Psoas muscle (tissue), 8 donors: ENCODE measurements around the gene CNOT11. TPM values are rescaled to one million over a fixed set of nuclear protein-coding genes. Genes with fewer than 3 reads are reported as not detected.
A peak's percentile ranks its signal among the peaks of the same experiment; 100 is the strongest.

ENCODE experiments used
- ATAC-seq, 4 donors: fragments of 200-7000 bp; cut with Tn5 transposase; one replicate each; pipeline ENCODE4 v1.9.1; 2020; ENCODE audit warnings: moderate library complexity in 3 of 4, mild to moderate bottlenecking in 2 of 4
- DNase-seq, 2 donors: peaks; one replicate each; pipeline ENCODE4 v3.0.0-alpha.2; 2020
- H3K27ac ChIP-seq: fragments of 200-600 bp; one replicate; pipeline ENCODE4 v1.8.0; 2022
- H3K27me3 ChIP-seq, 3 donors: fragments of 200-600 bp in 1 of 3; one replicate each; pipeline versions ENCODE4 v1.6.1 to v1.8.0; 2013 to 2022; ENCODE audit warnings: low read length in 2 of 3, mild to moderate bottlenecking in 2 of 3, moderate library complexity in 1 of 3; ENCODE audit not compliant: insufficient read depth in 3 of 3
- H3K36me3 ChIP-seq, 2 donors: fragments of 200-600 bp in 1 of 2; one replicate each; pipeline versions ENCODE4 v1.6.1 to v1.8.0; 2013 to 2022; ENCODE audit warnings: low read depth in 1 of 2, mild to moderate bottlenecking in 1 of 2, moderate library complexity in 1 of 2; ENCODE audit not compliant: insufficient read depth in 1 of 2
- H3K4me1 ChIP-seq: fragments of 200-600 bp; one replicate; pipeline ENCODE4 v1.8.0; 2022
- H3K4me3 ChIP-seq: fragments of 200-600 bp; one replicate; pipeline ENCODE4 v1.8.0; 2022; ENCODE audit warnings: mild to moderate bottlenecking
- H3K9me3 ChIP-seq: fragments of 200-600 bp; one replicate; pipeline ENCODE4 v1.8.0; 2022
- CTCF ChIP-seq: fragments of 200-600 bp; IDR thresholded peaks from one replicate; pipeline ENCODE4 v1.8.0; 2022; ENCODE audit warnings: antibody characterized with exemption
- WGBS, 3 donors: extraction: QIAGEN DNeasy Blood & Tissue Kit; methylation state at CpG; one replicate each; pipeline versions ENCODE4 v1.1.6 to v1.1.7; 2013; 5-methylcytosine and 5-hydroxymethylcytosine counted together
- intact Hi-C, 2 donors: fragments of 100-400 bp; cut with DNase I; formaldehyde crosslinking; loops; one replicate each; pipeline versions ENCODE4 v1.11.0 to v1.14.2; 2022
- polyA plus RNA-seq, 3 donors: library from polyadenylated mRNA; stranded (reverse); fragments of 200-250 nt; gene quantifications; one replicate each; pipeline ENCODE4 v1.2.3, GENCODE V29; 2013
- total RNA-seq, 4 donors: library from RNA; stranded (reverse); fragmentation: NEBNext Ultra II Directional in 2 of 4; extraction: Animal tissue kit (Norgen Biotek cat#: 25700) in 2 of 4; gene quantifications; one replicate each; pipeline versions ENCODE4 v1.2.1 to v1.2.4, GENCODE V29; 2021 to 2023
- donor health status: healthy with polysubstance abuse.
- donor health status: DM: no; HTN: no; CAD: no; lungs with moderate emphysema.
- donor health status: Bipolar disorder and iron deficiency.
- donor health status: healthy.
- donor health status: DM: yes; HTN: yes; CAD: no.
- donor health status: DM: no; HTN: no; CAD: no.
- donor health status: DM: no; HTN: no; CAD: no.
- donor health status: DM: yes; HTN: yes; CAD: no.

The CNOT11 gene
- total and polyA plus RNA-seq, 7 donors, result 17.1 to 42.1 (median 30.0) TPM

GRCh38 chr2:101305035-101305434 is 52.3 kb downstream of the CNOT11 start:
- H3K9me3 ChIP-seq, result no peaks in the 10 kb centered on the region
- ATAC-seq (no peak), DNase-seq (no peak)
- H3K4me1 ChIP-seq, result peaks cover 50% of the 10 kb centered on the region
- intact Hi-C loops, result loop anchor here in 1 of 2 donors (5.0 kb wide), 1 partner anchor 53 kb away; the partner anchor contains the start of gene CNOT11
- H3K27me3 ChIP-seq, result no peaks in the 10 kb centered on the region
- peak overlapping the region; percentile 31 for H3K4me3 ChIP-seq
- H3K27ac ChIP-seq, result peak overlapping the region; percentile 17
- WGBS, 3 donors, result 56 to 75% (median 66%) methylated on average over 4 of the region's 4 CpGs
- H3K36me3 ChIP-seq, result peaks cover 0 to 14% of the 10 kb centered on the region in 2 donors
- no peak for TF ChIP-seq CTCF

GRCh38 chr2:101305492-101306078 is 52.9 kb downstream of the CNOT11 start:
- intact Hi-C loops, result loop anchor here (2.0 to 5.0 kb wide), 2 partner anchors 53 kb away; partner anchors contain the start of gene CNOT11 (in 2 of the 2)
- peak in 1 of 4 donors; percentile 31 for ATAC-seq
- TF ChIP-seq CTCF, result no peak
- no peak for DNase-seq
- Histone ChIP-seq H3K27ac (peak overlapping the region; percentile 17), H3K4me3 (peak overlapping the region; percentile 83), H3K9me3 (no peaks in the 10 kb centered on the region), H3K4me1 (peaks cover 45% of the 10 kb centered on the region), H3K27me3 (no peaks in the 10 kb centered on the region), H3K36me3 (peaks cover 0 to 14% of the 10 kb centered on the region in 2 donors)
- 63 to 73% (median 64%) methylated on average over 7 of the region's 7 CpGs for WGBS, 3 donors

GRCh38 chr2:101306410-101306809 is 53.7 kb downstream of the CNOT11 start:
- DNase-seq, result no peak
- TF ChIP-seq CTCF, result no peak
- no peak for ATAC-seq
- H3K4me1 ChIP-seq, result peaks cover 36% of the 10 kb centered on the region
- H3K9me3 ChIP-seq, result no peaks in the 10 kb centered on the region
- peak overlapping the region; percentile 93 for H3K27ac ChIP-seq
- 34 to 60% (median 38%) methylated on average over 7 of the region's 7 CpGs for WGBS, 3 donors
- intact Hi-C loops, result loop anchor here (2.0 to 5.0 kb wide), 2 partner anchors 54 kb away; partner anchors contain the start of gene CNOT11 (in 2 of the 2)
- peak overlapping the region; percentile 83 for H3K4me3 ChIP-seq
- no peaks in the 10 kb centered on the region for H3K27me3 ChIP-seq
- H3K36me3 ChIP-seq, result peaks cover 0 to 11% of the 10 kb centered on the region in 2 donors

GRCh38 chr2:101307503-101307902 is 54.8 kb downstream of the CNOT11 start:
- ATAC-seq, result peak in 3 of 4 donors; percentile 23 to 55 (median 40)
- intact Hi-C loops, result loop anchor here (2.0 to 5.0 kb wide), 2 partner anchors 55 kb away; partner anchors contain the start of gene CNOT11 (in 2 of the 2)
- H3K4me1 ChIP-seq, result peaks cover 28% of the 10 kb centered on the region
- 23 to 34% (median 30%) methylated on average over 9 of the region's 9 CpGs for WGBS, 3 donors
- no peaks in the 10 kb centered on the region for H3K9me3 ChIP-seq
- H3K27me3 ChIP-seq, result no peaks in the 10 kb centered on the region
- H3K27ac ChIP-seq, result peak overlapping the region; percentile 93
- no peak for DNase-seq
- TF ChIP-seq CTCF, result no peak
- H3K36me3 ChIP-seq, result peaks cover 0 to 2% of the 10 kb centered on the region in 2 donors
- peak overlapping the region; percentile 83 for H3K4me3 ChIP-seq
